Measurements from ENCODE around the gene SLC1A3.

The SLC1A3 gene

GRCh38 chr5:36720688-36721087, 114.3 kb downstream of the SLC1A3 start:
- Mint-ChIP-seq H3K4me3 (no peak overlapping the region), H3K4me1 (peaks cover 11% of the 10 kb centered on the region), H3K27me3 (ENCODE audit: low read depth, poor library complexity) (peaks cover 13% of the 10 kb centered on the region), H3K36me3 (ENCODE audit: low read depth) (no peaks in the 10 kb centered on the region), H3K27ac (no peak overlapping the region), H3K9me3 (no peaks in the 10 kb centered on the region)
- TF ChIP-seq CTCF (IDR thresholded peaks at IDR 0.05) = no peak
- no peak for DNase-seq

- Mint-ChIP-seq H3K27ac (no peak overlapping the region), H3K4me1 (peaks cover 11% of the 10 kb centered on the region)
Measured at GRCh38 chr5:36721664-36722235, 115.3 kb downstream of the SLC1A3 start.

GRCh38 chr5:36722900-36723299, 116.5 kb downstream of the SLC1A3 start:
- H3K27ac Mint-ChIP-seq = no peak overlapping the region
- H3K4me1 Mint-ChIP-seq = peaks cover 10% of the 10 kb centered on the region
- TF ChIP-seq CTCF (IDR thresholded peaks at IDR 0.05) = no peak
- no peak overlapping the region for H3K4me3 Mint-ChIP-seq
- H3K36me3 Mint-ChIP-seq (ENCODE audit: low read depth) = no peaks in the 10 kb centered on the region
- H3K27me3 Mint-ChIP-seq (ENCODE audit: low read depth, poor library complexity) = peaks cover 13% of the 10 kb centered on the region
- H3K9me3 Mint-ChIP-seq = no peaks in the 10 kb centered on the region
- DNase-seq = no peak

More at GRCh38 chr5:36721664-36722235, 115.3 kb downstream of the SLC1A3 start:
- Mint-ChIP-seq H3K9me3 (no peaks in the 10 kb centered on the region), H3K27me3 (ENCODE audit: low read depth, poor library complexity) (peaks cover 13% of the 10 kb centered on the region), H3K4me3 (no peak overlapping the region), H3K36me3 (ENCODE audit: low read depth) (no peaks in the 10 kb centered on the region)
- DNase-seq = no peak
- TF ChIP-seq CTCF (IDR thresholded peaks at IDR 0.05) = no peak

GRCh38 chr5:36723912-36724311, 117.5 kb downstream of the SLC1A3 start:
- H3K27ac Mint-ChIP-seq = no peak overlapping the region
- H3K4me1 Mint-ChIP-seq = peaks cover under 1% of the 10 kb centered on the region
- peaks cover 6% of the 10 kb centered on the region for H3K27me3 Mint-ChIP-seq (ENCODE audit: low read depth, poor library complexity)
- H3K9me3 Mint-ChIP-seq = no peaks in the 10 kb centered on the region
- DNase-seq = no peak
- H3K36me3 Mint-ChIP-seq (ENCODE audit: low read depth) = no peaks in the 10 kb centered on the region
- no peak overlapping the region for H3K4me3 Mint-ChIP-seq
- no peak for TF ChIP-seq CTCF (IDR thresholded peaks at IDR 0.05)

GRCh38 chr5:36724467-36725332, 118.3 kb downstream of the SLC1A3 start:
- no peaks in the 10 kb centered on the region for H3K36me3 Mint-ChIP-seq (ENCODE audit: low read depth)
- no peaks in the 10 kb centered on the region for H3K9me3 Mint-ChIP-seq
- no peak for TF ChIP-seq CTCF (IDR thresholded peaks at IDR 0.05)
- H3K27me3 Mint-ChIP-seq (ENCODE audit: low read depth, poor library complexity) = peaks cover 10% of the 10 kb centered on the region
- H3K4me3 Mint-ChIP-seq = no peak overlapping the region
- no peaks in the 10 kb centered on the region for H3K4me1 Mint-ChIP-seq
- DNase-seq = no peak
- no peak overlapping the region for H3K27ac Mint-ChIP-seq

All from nephron progenitor cell (in vitro differentiated cells).